ENCODE measurements around the gene SKIDA1. TPM values are rescaled to one million over a fixed set of nuclear protein-coding genes. Genes with fewer than 3 reads are reported as not detected.
A peak's percentile ranks its signal among the peaks of the same experiment; 100 is the strongest.

Gene SKIDA1
- total and polyA plus RNA-seq, 7 donors: 0.10 to 4.2 (median 2.9) TPM; not detected in 2

DNA sequence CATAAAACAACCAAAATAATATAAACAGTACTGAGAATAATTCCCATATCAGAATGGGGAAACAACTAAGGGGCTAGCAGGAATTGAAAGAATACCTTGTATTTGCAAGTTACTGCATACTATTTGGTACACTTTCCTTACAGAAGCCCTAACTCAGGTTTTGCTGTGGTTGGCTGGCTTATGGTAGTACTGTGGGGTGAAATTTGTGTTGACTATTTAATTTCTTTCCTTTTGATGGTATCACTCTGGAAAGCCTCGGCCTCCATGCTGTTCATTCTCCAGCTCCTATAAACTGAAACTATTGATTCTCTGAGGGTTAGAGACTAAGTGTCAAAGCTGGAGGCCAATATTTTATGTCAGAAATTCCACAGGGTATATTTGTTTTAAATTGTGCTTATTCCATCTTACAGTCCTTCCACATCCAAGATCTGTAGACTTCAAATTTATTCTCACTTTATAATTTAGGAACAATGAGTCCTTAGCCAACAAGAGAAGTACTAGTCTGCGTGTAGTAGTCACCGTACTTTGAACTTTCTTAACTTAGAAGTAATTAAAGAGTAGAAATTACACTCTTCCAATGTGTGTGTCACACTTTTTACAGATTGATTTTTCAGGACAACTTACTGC is 13.4 kb downstream of the SKIDA1 start:
- DNase-seq: no peak
- Histone ChIP-seq H3K27ac (no peak overlapping the region), H3K9me3 (no peaks in the 10 kb centered on the region), H3K27me3 (no peaks in the 10 kb centered on the region), H3K36me3 (no peaks in the 10 kb centered on the region), H3K4me1 (peaks cover 0 to 51% (median 20%) of the 10 kb centered on the region in 4 donors), H3K4me3 (no peak overlapping the region)
- no peak for TF ChIP-seq POLR2AphosphoS5 (IDR thresholded peaks at IDR 0.05)
- no peak for TF ChIP-seq EP300 (IDR thresholded peaks at IDR 0.05)
- TF ChIP-seq CTCF (IDR thresholded peaks at IDR 0.05): no peak
- no peak for TF ChIP-seq POLR2A (IDR thresholded peaks at IDR 0.05)
- intact Hi-C loops (cut with DNase I): loop anchor here (10.0 kb wide), 1 partner anchor 1203 kb away; the partner anchor contains the start of gene PIP4K2A
- WGBS, 2 donors: 41 to 78% methylated on average over 3 of the region's 3 CpGs

DNA sequence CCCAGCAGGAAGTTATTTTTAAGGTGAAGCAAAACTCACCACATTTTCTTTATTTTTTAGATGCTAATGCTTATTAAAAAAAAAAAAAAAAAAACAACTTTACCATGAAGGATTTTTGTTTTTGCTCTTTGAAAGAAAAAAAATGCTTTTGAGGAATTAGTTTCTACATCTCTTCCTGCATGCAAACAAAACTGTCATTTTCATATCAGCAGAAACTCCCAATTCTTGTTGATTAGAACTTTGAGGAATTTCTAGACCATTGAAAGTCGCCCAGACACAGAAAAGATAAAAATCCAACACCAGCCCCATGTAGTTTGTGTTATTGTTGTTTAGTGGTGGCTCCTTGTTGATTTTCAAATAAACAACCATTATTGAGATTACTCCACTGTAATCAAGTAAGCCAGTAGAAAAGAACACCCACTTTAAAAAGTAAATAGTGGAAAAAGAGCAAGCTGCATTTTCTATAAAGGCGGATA is 14.3 kb downstream of the SKIDA1 start:
- Histone ChIP-seq H3K9me3 (no peaks in the 10 kb centered on the region), H3K27me3 (no peaks in the 10 kb centered on the region), H3K4me1 (peaks cover 0 to 51% (median 19%) of the 10 kb centered on the region in 4 donors), H3K27ac (no peak overlapping the region), H3K36me3 (no peaks in the 10 kb centered on the region), H3K4me3 (no peak overlapping the region)
- 79 to 84% methylated on average over 2 of the region's 2 CpGs for WGBS, 2 donors
- intact Hi-C loops (cut with DNase I): loop anchor here (10.0 kb wide), 1 partner anchor 1204 kb away; the partner anchor contains the start of gene PIP4K2A
- no peak for DNase-seq
- no peak for TF ChIP-seq EP300 (IDR thresholded peaks at IDR 0.05)
- TF ChIP-seq POLR2AphosphoS5 (IDR thresholded peaks at IDR 0.05): no peak
- no peak for TF ChIP-seq POLR2A (IDR thresholded peaks at IDR 0.05)
- no peak for TF ChIP-seq CTCF (IDR thresholded peaks at IDR 0.05)

GRCh38 chr10:21510241-21511094 is 15.0 kb downstream of the SKIDA1 start:
- intact Hi-C loops (cut with DNase I): loop anchor here (10.0 kb wide), 1 partner anchor 1204 kb away; the partner anchor contains the start of gene PIP4K2A
- Histone ChIP-seq H3K27me3 (no peaks in the 10 kb centered on the region), H3K36me3 (no peaks in the 10 kb centered on the region), H3K27ac (peak overlapping the region; percentile 1 to 69 (median 64)), H3K4me1 (peaks cover 0 to 45% (median 14%) of the 10 kb centered on the region in 4 donors), H3K9me3 (no peaks in the 10 kb centered on the region), H3K4me3 (peak overlapping the region; percentile 33 to 58 (median 53))
- DNase-seq: no peak
- TF ChIP-seq POLR2A (IDR thresholded peaks at IDR 0.05): no peak
- TF ChIP-seq CTCF (IDR thresholded peaks at IDR 0.05): no peak
- no peak for TF ChIP-seq POLR2AphosphoS5 (IDR thresholded peaks at IDR 0.05)
- no peak for TF ChIP-seq EP300 (IDR thresholded peaks at IDR 0.05)
- WGBS, 2 donors: 24 to 42% methylated on average over 39 of the region's 39 CpGs

- no peaks in the 10 kb centered on the region for H3K36me3 ChIP-seq
- H3K27ac ChIP-seq: peak overlapping the region; percentile 1 to 69 (median 64)
- intact Hi-C loops (cut with DNase I): loop anchor here (10.0 kb wide), 1 partner anchor 1205 kb away; the partner anchor contains the start of gene PIP4K2A
- 78 to 83% methylated on average over 58 of the region's 58 CpGs for WGBS, 2 donors
- peaks cover 0 to 39% (median 14%) of the 10 kb centered on the region in 4 donors for H3K4me1 ChIP-seq
- TF ChIP-seq POLR2AphosphoS5 (IDR thresholded peaks at IDR 0.05) (no peak), EP300 (IDR thresholded peaks at IDR 0.05) (no peak), POLR2A (IDR thresholded peaks at IDR 0.05) (no peak), CTCF (IDR thresholded peaks at IDR 0.05) (no peak)
- peak overlapping the region; percentile 33 to 58 (median 53) for H3K4me3 ChIP-seq
- no peaks in the 10 kb centered on the region for H3K27me3 ChIP-seq
- H3K9me3 ChIP-seq: no peaks in the 10 kb centered on the region
- DNase-seq: no peak
Measured at GRCh38 chr10:21509341-21510240, 15.9 kb downstream of the SKIDA1 start.
